COLO829 (cell line): Measurements from ENCODE around the gene ASIC1.

Experiments used
- DNase-seq: peaks from one replicate; pipeline ENCODE4 v3.0.0; 2012; ENCODE audit warnings: low spot score

Gene ASIC1

GRCh38 chr12:50041062-50041860 lies 16.1 kb upstream of the ASIC1 start:
- DNase-seq, result no peak

- DNase-seq, result no peak
These were observed 15.4 kb upstream of the ASIC1 start for GRCh38 chr12:50041962-50042361.

- no peak for DNase-seq
These were observed 14.7 kb upstream of the ASIC1 start for GRCh38 chr12:50042693-50043092.

GRCh38 chr12:50043308-50043707 lies 14.1 kb upstream of the ASIC1 start:
- no peak for DNase-seq

GRCh38 chr12:50043854-50044253 lies 13.5 kb upstream of the ASIC1 start:
- DNase-seq, result no peak

- no peak for DNase-seq
These were observed 9.6 kb upstream of the ASIC1 start for GRCh38 chr12:50047693-50048250.

- no peak for DNase-seq
These were observed 7.9 kb upstream of the ASIC1 start for GRCh38 chr12:50049254-50050118.

- no peak for DNase-seq
These were observed 7.3 kb upstream of the ASIC1 start for GRCh38 chr12:50050119-50050385.

GRCh38 chr12:50050410-50051098 lies 6.8 kb upstream of the ASIC1 start:
- DNase-seq, result no peak

- DNase-seq, result no peak
These were observed 6.1 kb upstream of the ASIC1 start for GRCh38 chr12:50051101-50051806.

- DNase-seq, result no peak
These were observed 4.9 kb upstream of the ASIC1 start for GRCh38 chr12:50052544-50052943.

- DNase-seq, result no peak
These were observed 4.4 kb upstream of the ASIC1 start for GRCh38 chr12:50052964-50053363.

- no peak for DNase-seq
These were observed 3.8 kb upstream of the ASIC1 start for GRCh38 chr12:50053583-50053982.

- DNase-seq, result no peak
These were observed 1.4 kb upstream of the ASIC1 start for GRCh38 chr12:50055831-50056638.

- no peak for DNase-seq
These were observed 788 bp upstream of the ASIC1 start for GRCh38 chr12:50056639-50056976.

- no peak for DNase-seq
These were observed 687 bp downstream of the ASIC1 start for GRCh38 chr12:50057896-50058670.

GRCh38 chr12:50058743-50059312 lies 1.4 kb downstream of the ASIC1 start:
- no peak for DNase-seq

- DNase-seq, result no peak
These were observed 2.2 kb downstream of the ASIC1 start for GRCh38 chr12:50059440-50060119.

- DNase-seq, result no peak
These were observed 2.7 kb downstream of the ASIC1 start for GRCh38 chr12:50060120-50060468.

- no peak for DNase-seq
These were observed 3.8 kb downstream of the ASIC1 start for GRCh38 chr12:50061171-50061570.
